ENCODE results near the gene TMEM26. TPM values are rescaled to one million over a fixed set of nuclear protein-coding genes. Genes with fewer than 3 reads are reported as not detected.

The TMEM26 gene
- total and polyA plus RNA-seq, 2 experiments from 2014 or later, result 1.0 to 1.9 TPM

- H3K4me2 ChIP-seq, result no peak overlapping the region
- no peak overlapping the region for H3K27ac ChIP-seq (ENCODE audit: low read depth)
- no peaks in the 10 kb centered on the region for H3K9me2 ChIP-seq (ENCODE audit: insufficient read depth)
- peaks cover 29% of the 10 kb centered on the region for H3K4me1 Mint-ChIP-seq
- H3K4me3 Mint-ChIP-seq, result no peak overlapping the region
- peaks cover 24% of the 10 kb centered on the region for H3K9me3 Mint-ChIP-seq
- no peaks in the 10 kb centered on the region for H3K36me3 ChIP-seq (ENCODE audit: insufficient read depth)
- no peak for DNase-seq (ENCODE audit: low spot score)
- peaks cover 38% of the 10 kb centered on the region for H3K4me1 ChIP-seq (ENCODE audit: insufficient read depth)
- peaks cover 28% of the 10 kb centered on the region for H3K36me3 Mint-ChIP-seq (ENCODE audit: low read depth)
- ATAC-seq, result no peak
- no peaks in the 10 kb centered on the region for H4K20me1 ChIP-seq (replicated peaks; ENCODE audit: insufficient read depth)
- H3K27me3 Mint-ChIP-seq (ENCODE audit: insufficient read depth, low read depth, poor library complexity), result no peaks in the 10 kb centered on the region
- H3K27ac Mint-ChIP-seq, result no peak overlapping the region
- TF ChIP-seq POLR2AphosphoS5 (IDR thresholded peaks at IDR 0.05; ENCODE audit: low read depth) (no peak), EZH2 (IDR thresholded peaks at IDR 0.05; ENCODE audit: low read depth, unreplicated experiment) (no peak), ZNF114 (CRISPR knock-in tag; IDR thresholded peaks at IDR 0.05) (no peak), STAT1 (IDR thresholded peaks at IDR 0.05; ENCODE audit: unreplicated experiment) (no peak), CREB1 (CRISPR knock-in tag; IDR thresholded peaks at IDR 0.05; ENCODE audit: low read depth) (no peak)
- TF ChIP-seq, protein P1, sequence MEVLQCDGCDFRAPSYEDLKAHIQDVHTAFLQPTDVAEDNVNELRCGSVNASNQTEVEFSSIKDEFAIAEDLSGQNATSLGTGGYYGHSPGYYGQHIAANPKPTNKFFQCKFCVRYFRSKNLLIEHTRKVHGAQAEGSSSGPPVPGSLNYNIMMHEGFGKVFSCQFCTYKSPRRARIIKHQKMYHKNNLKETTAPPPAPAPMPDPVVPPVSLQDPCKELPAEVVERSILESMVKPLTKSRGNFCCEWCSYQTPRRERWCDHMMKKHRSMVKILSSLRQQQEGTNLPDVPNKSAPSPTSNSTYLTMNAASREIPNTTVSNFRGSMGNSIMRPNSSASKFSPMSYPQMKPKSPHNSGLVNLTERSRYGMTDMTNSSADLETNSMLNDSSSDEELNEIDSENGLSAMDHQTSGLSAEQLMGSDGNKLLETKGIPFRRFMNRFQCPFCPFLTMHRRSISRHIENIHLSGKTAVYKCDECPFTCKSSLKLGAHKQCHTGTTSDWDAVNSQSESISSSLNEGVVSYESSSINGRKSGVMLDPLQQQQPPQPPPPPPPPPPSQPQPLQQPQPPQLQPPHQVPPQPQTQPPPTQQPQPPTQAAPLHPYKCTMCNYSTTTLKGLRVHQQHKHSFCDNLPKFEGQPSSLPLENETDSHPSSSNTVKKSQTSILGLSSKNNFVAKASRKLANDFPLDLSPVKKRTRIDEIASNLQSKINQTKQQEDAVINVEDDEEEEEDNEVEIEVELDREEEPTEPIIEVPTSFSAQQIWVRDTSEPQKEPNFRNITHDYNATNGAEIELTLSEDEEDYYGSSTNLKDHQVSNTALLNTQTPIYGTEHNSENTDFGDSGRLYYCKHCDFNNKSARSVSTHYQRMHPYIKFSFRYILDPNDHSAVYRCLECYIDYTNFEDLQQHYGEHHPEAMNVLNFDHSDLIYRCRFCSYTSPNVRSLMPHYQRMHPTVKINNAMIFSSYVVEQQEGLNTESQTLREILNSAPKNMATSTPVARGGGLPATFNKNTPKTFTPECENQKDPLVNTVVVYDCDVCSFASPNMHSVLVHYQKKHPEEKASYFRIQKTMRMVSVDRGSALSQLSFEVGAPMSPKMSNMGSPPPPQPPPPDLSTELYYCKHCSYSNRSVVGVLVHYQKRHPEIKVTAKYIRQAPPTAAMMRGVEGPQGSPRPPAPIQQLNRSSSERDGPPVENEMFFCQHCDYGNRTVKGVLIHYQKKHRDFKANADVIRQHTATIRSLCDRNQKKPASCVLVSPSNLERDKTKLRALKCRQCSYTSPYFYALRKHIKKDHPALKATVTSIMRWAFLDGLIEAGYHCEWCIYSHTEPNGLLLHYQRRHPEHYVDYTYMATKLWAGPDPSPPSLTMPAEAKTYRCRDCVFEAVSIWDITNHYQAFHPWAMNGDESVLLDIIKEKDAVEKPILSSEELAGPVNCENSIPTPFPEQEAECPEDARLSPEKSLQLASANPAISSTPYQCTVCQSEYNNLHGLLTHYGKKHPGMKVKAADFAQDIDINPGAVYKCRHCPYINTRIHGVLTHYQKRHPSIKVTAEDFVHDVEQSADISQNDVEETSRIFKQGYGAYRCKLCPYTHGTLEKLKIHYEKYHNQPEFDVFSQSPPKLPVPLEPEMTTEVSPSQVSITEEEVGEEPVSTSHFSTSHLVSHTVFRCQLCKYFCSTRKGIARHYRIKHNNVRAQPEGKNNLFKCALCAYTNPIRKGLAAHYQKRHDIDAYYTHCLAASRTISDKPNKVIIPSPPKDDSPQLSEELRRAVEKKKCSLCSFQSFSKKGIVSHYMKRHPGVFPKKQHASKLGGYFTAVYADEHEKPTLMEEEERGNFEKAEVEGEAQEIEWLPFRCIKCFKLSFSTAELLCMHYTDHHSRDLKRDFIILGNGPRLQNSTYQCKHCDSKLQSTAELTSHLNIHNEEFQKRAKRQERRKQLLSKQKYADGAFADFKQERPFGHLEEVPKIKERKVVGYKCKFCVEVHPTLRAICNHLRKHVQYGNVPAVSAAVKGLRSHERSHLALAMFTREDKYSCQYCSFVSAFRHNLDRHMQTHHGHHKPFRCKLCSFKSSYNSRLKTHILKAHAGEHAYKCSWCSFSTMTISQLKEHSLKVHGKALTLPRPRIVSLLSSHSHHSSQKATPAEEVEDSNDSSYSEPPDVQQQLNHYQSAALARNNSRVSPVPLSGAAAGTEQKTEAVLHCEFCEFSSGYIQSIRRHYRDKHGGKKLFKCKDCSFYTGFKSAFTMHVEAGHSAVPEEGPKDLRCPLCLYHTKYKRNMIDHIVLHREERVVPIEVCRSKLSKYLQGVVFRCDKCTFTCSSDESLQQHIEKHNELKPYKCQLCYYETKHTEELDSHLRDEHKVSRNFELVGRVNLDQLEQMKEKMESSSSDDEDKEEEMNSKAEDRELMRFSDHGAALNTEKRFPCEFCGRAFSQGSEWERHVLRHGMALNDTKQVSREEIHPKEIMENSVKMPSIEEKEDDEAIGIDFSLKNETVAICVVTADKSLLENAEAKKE (CRISPR knock-in tag; IDR thresholded peaks at IDR 0.05), result no peak
- TF ChIP-seq, protein P2, sequence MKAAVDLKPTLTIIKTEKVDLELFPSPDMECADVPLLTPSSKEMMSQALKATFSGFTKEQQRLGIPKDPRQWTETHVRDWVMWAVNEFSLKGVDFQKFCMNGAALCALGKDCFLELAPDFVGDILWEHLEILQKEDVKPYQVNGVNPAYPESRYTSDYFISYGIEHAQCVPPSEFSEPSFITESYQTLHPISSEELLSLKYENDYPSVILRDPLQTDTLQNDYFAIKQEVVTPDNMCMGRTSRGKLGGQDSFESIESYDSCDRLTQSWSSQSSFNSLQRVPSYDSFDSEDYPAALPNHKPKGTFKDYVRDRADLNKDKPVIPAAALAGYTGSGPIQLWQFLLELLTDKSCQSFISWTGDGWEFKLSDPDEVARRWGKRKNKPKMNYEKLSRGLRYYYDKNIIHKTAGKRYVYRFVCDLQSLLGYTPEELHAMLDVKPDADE (IDR thresholded peaks at IDR 0.05), result no peak
- no peaks in the 10 kb centered on the region for H3K79me2 ChIP-seq (replicated peaks; ENCODE audit: insufficient read depth)
- H3K27me3 ChIP-seq (ENCODE audit: insufficient read depth), result no peaks in the 10 kb centered on the region
- no peaks in the 10 kb centered on the region for H3F3A ChIP-seq (replicated peaks; ENCODE audit: low read depth)
- H3K4me3 ChIP-seq, result no peak overlapping the region
- no peak overlapping the region for H2AFZ ChIP-seq
Measured at GRCh38 chr10:61486251-61486650, 33.1 kb upstream of the TMEM26 start.

All from GM23338 (cell line).